ENCODE measurements around the gene PEX26.

DNA sequence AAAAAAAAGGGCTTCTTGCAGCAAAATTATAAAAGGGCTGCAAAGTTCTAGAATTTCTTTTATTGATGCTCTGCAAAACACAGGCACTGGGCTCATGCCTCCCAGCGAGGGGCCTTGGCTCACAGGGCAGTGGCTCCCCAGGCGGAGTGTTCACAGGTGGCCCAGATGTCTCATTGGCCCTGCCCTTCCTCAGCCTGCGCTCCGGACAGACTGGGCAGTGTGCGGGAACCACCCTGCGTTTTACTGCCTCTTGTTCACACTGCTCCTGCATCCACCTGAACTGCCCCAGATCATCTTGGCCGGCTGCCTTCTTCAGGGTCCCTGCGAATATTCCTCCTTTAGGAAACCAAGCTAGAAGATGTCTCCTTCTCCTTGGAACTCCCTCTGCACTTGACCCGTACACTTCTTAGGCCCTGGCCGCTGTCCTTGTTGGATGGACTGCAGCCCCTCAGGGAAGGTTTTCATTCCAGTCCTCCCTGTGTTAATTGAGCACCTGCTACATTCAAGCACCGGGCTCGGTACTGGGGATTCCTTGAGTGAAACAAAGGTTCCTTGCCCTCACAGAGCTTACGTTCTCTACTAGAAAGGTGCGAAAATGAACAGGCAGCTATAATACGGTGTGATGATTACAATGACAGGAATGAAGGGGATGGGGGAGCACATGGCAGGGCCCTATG, 37.3 kb downstream of the PEX26 start:
- TF ChIP-seq, protein P1, sequence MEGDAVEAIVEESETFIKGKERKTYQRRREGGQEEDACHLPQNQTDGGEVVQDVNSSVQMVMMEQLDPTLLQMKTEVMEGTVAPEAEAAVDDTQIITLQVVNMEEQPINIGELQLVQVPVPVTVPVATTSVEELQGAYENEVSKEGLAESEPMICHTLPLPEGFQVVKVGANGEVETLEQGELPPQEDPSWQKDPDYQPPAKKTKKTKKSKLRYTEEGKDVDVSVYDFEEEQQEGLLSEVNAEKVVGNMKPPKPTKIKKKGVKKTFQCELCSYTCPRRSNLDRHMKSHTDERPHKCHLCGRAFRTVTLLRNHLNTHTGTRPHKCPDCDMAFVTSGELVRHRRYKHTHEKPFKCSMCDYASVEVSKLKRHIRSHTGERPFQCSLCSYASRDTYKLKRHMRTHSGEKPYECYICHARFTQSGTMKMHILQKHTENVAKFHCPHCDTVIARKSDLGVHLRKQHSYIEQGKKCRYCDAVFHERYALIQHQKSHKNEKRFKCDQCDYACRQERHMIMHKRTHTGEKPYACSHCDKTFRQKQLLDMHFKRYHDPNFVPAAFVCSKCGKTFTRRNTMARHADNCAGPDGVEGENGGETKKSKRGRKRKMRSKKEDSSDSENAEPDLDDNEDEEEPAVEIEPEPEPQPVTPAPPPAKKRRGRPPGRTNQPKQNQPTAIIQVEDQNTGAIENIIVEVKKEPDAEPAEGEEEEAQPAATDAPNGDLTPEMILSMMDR (IDR thresholded peaks at IDR 0.05), result no peak
- no peak for TF ChIP-seq EZH2 (IDR thresholded peaks at IDR 0.05; ENCODE audit: borderline replicate concordance, insufficient read depth, low read depth, low read length, poor library complexity, severe bottlenecking)

Data from B cell (primary cell).